ENCODE data around the gene MMP24OS. TPM values are rescaled to one million over a fixed set of nuclear protein-coding genes. Genes with fewer than 3 reads are reported as not detected.

The MMP24OS gene
- total and polyA plus RNA-seq, 10 of the 15 experiments (the other 5 are each of a cell fraction or from before 2014, with no cell fraction given) = 2.0 to 30.9 (median 10.9) TPM

GRCh38 chr20:35314816-35315631, 37.1 kb upstream of the MMP24OS start:
- Histone ChIP-seq H3K4me2 (ENCODE audit: control insufficient read depth, insufficient read depth) (no peak overlapping the region), H3K9ac (ENCODE audit: control insufficient read depth, insufficient read depth, low read length) (no peak overlapping the region), H3K27ac (ENCODE audit: control insufficient read depth, insufficient read depth) (no peak overlapping the region), H3K9me3 (replicated peaks; ENCODE audit: control insufficient read depth, insufficient read depth, low read length) (no peaks in the 10 kb centered on the region), H3K79me2 (ENCODE audit: control insufficient read depth, insufficient read depth, low read length) (no peaks in the 10 kb centered on the region), H4K20me1 (ENCODE audit: control insufficient read depth, insufficient read depth) (no peaks in the 10 kb centered on the region), H2AFZ (ENCODE audit: control insufficient read depth, low read depth, low read length) (no peak overlapping the region), H3K4me3 (no peak overlapping the region), H3K36me3 (ENCODE audit: control insufficient read depth in 2 of 2, insufficient read depth in 2 of 2, low read length in 1 of 2) (peaks cover 0 to 2% of the 10 kb centered on the region in 2 experiments; a peak in 1 of 4 replicates), H3K4me1 (ENCODE audit: control insufficient read depth, insufficient read depth, low read length) (no peaks in the 10 kb centered on the region), H3K27me3 (replicated peaks in 1 of 2; ENCODE audit: control insufficient read depth in 2 of 2, insufficient read depth in 2 of 2, low read length in 1 of 2) (no peaks in the 10 kb centered on the region)
- 79% methylated on average over 3 of the region's 3 CpGs for WGBS (ENCODE audit: insufficient coverage, insufficient replicate concordance, low lambda C conversion rate, missing lambda C conversion rate)
- ChIA-PET RAD21 (ENCODE audit: unreplicated experiment) (interaction anchor here (1.0 kb wide), 1 partner anchor 11 kb away, joined by 3 read pairs; no protein-coding TSS in a partner anchor), POLR2A (no interaction called here), SMC1A (ENCODE audit: uncharacterized antibody, unreplicated experiment) (no interaction called here), CTCF (interaction anchor here (1.5 to 2.2 kb wide), 2 partner anchors 11 to 14 kb away, joined by 4 to 18 read pairs; no protein-coding TSS in a partner anchor)
- BruUV-seq (replicated peaks) = no TSS peak
- in situ Hi-C loops (cut with MboI) (no loop called here), intact Hi-C loops (cut with micrococcal nuclease; ENCODE audit: unreplicated experiment) (no loop called here)
- DNase-seq (ENCODE audit: low read depth, low spot score) (no peak), ATAC-seq (no peak), FAIRE-seq (no peak)
- no peak for TF ChIP-seq ESRRA (IDR thresholded peaks at IDR 0.05; ENCODE audit: low read length)
- TF ChIP-seq RAD21 (IDR thresholded peaks at IDR 0.05; ENCODE audit: insufficient read depth, low read depth, low read length) = no peak
- TF ChIP-seq ZNF217 (IDR thresholded peaks at IDR 0.05) = no peak
- no peak for TF ChIP-seq TARDBP (IDR thresholded peaks at IDR 0.05; ENCODE audit: borderline replicate concordance)
- TF ChIP-seq DPF2 (IDR thresholded peaks at IDR 0.05) = no peak
- TF ChIP-seq, protein P1, sequence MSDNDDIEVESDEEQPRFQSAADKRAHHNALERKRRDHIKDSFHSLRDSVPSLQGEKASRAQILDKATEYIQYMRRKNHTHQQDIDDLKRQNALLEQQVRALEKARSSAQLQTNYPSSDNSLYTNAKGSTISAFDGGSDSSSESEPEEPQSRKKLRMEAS (IDR thresholded peaks at IDR 0.05; ENCODE audit: low read depth, low read length) = no peak
- no peak for TF ChIP-seq SRF (IDR thresholded peaks at IDR 0.05; ENCODE audit: low read depth in 2 of 2, low read length in 2 of 2)
- no peak for TF ChIP-seq CBX3 (IDR thresholded peaks at IDR 0.05; ENCODE audit: borderline replicate concordance, low read depth)
